H9 (cell line): Measurements from ENCODE around the gene AKAP9. TPM values are rescaled to one million over a fixed set of nuclear protein-coding genes. Genes with fewer than 3 reads are reported as not detected.

Experiments used
- DNase-seq: peaks from one replicate; pipeline ENCODE4 v3.0.0-alpha.2; 2017
- H2AFZ ChIP-seq: one replicate; pipeline ENCODE4 v1.6.1; 2013; ENCODE audit warnings: mild to moderate bottlenecking, low read length, control low read depth, moderate library complexity
- H2AK5ac ChIP-seq: 2 replicates; pipeline ENCODE4 v1.6.1; 2013; ENCODE audit warnings: low read length, control low read depth, mixed read lengths; ENCODE audit not compliant: insufficient read length
- H2BK120ac ChIP-seq: one replicate; pipeline ENCODE4 v1.6.1; 2013; ENCODE audit warnings: low read depth, mild to moderate bottlenecking, low read length, control low read depth, inconsistent platforms; ENCODE audit not compliant: poor library complexity, severe bottlenecking
- H2BK12ac ChIP-seq: 2 replicates; pipeline ENCODE4 v1.6.1; 2013; ENCODE audit warnings: low read length, control low read depth, mixed read lengths, low read depth; ENCODE audit not compliant: insufficient read length
- H2BK15ac ChIP-seq: 2 replicates; pipeline ENCODE4 v1.6.1; 2013; ENCODE audit warnings: low read depth, low read length, control low read depth
- H2BK20ac ChIP-seq: one replicate; pipeline ENCODE4 v1.6.1; 2013; ENCODE audit warnings: low read depth, mild to moderate bottlenecking, low read length, control low read depth, inconsistent platforms; ENCODE audit not compliant: poor library complexity, severe bottlenecking
- H2BK5ac ChIP-seq: 2 replicates; pipeline ENCODE4 v1.6.1; 2013; ENCODE audit warnings: low read length, control low read depth, mixed read lengths; ENCODE audit not compliant: insufficient read length
- H3K14ac ChIP-seq: 2 replicates; pipeline ENCODE4 v1.6.1; 2013; ENCODE audit warnings: low read length, control low read depth; ENCODE audit not compliant: insufficient read depth
- H3K18ac ChIP-seq: 2 replicates; pipeline ENCODE4 v1.6.1; 2013; ENCODE audit warnings: low read depth, mild to moderate bottlenecking, mixed read lengths, low read length, control low read depth; ENCODE audit not compliant: insufficient read length
- H3K23ac ChIP-seq: 2 replicates; pipeline ENCODE4 v1.6.1; 2013; ENCODE audit warnings: low read length, control low read depth, mixed read lengths, low read depth; ENCODE audit not compliant: insufficient read length
- H3K23me2 ChIP-seq: 2 replicates; pipeline ENCODE4 v1.6.1; 2013; ENCODE audit warnings: low read depth, mild to moderate bottlenecking, mixed read lengths, low read length, control low read depth; ENCODE audit not compliant: insufficient read length, poor library complexity, severe bottlenecking
- H3K27ac ChIP-seq: 2 replicates; pipeline ENCODE4 v1.5.1; 2013; ENCODE audit warnings: low read length, control low read depth, mixed read lengths, low read depth; ENCODE audit not compliant: insufficient read length
- H3K27me3 ChIP-seq: 2 replicates; pipeline ENCODE4 v1.6.1; 2013; ENCODE audit warnings: low read length, control low read depth, inconsistent platforms; ENCODE audit not compliant: insufficient read depth
- H3K4ac ChIP-seq: 2 replicates; pipeline ENCODE4 v1.6.1; 2013; ENCODE audit warnings: low read depth, mild to moderate bottlenecking, control low read depth, inconsistent platforms, low read length, moderate library complexity
- H3K4me1 ChIP-seq: 2 replicates; pipeline ENCODE4 v1.6.1; 2013; ENCODE audit warnings: low read length, control low read depth, inconsistent platforms; ENCODE audit not compliant: insufficient read depth
- H3K4me2 ChIP-seq: 2 replicates; pipeline ENCODE4 v1.6.1; 2013; ENCODE audit warnings: low read length, control low read depth, mixed read lengths; ENCODE audit not compliant: insufficient read length, insufficient read depth
- H3K56ac ChIP-seq: 2 replicates; pipeline ENCODE4 v1.6.1; 2013; ENCODE audit warnings: low read depth, mild to moderate bottlenecking, mixed read lengths, low read length, control low read depth; ENCODE audit not compliant: insufficient read length
- H3K79me1 ChIP-seq: 2 replicates; pipeline ENCODE4 v1.6.1; 2013; ENCODE audit warnings: low read depth, mild to moderate bottlenecking, moderate library complexity, low read length, control low read depth, inconsistent platforms; ENCODE audit not compliant: insufficient read depth, poor library complexity, severe bottlenecking
- H3K79me2 ChIP-seq: 2 replicates; pipeline ENCODE4 v1.6.1; 2013; ENCODE audit warnings: low read length, control low read depth, inconsistent platforms; ENCODE audit not compliant: insufficient read depth
- H3K9ac ChIP-seq: 2 replicates; pipeline ENCODE4 v1.6.1; 2013; ENCODE audit warnings: low read length, control low read depth, mixed read lengths; ENCODE audit not compliant: insufficient read length; ENCODE audit errors: extremely low read depth
- H3K9me3 ChIP-seq: one replicate; pipeline ENCODE4 v1.6.1; 2013; ENCODE audit warnings: low read depth, low read length, inconsistent platforms; ENCODE audit not compliant: control insufficient read depth
- H3T11ph ChIP-seq: one replicate; pipeline ENCODE4 v1.6.1; 2013; ENCODE audit warnings: mild to moderate bottlenecking, low read length, control low read depth, inconsistent platforms
- H4K20me1 ChIP-seq: one replicate; pipeline ENCODE4 v1.6.1; 2013; ENCODE audit not compliant: control insufficient read depth, insufficient read length, insufficient read depth
- H4K5ac ChIP-seq: 2 replicates; pipeline ENCODE4 v1.6.1; 2013; ENCODE audit warnings: low read depth, mild to moderate bottlenecking, mixed read lengths, low read length, control low read depth; ENCODE audit not compliant: insufficient read length
- H4K8ac ChIP-seq: replicated peaks from 2 replicates; pipeline ENCODE4 v1.6.1; 2013; ENCODE audit warnings: low read length, control low read depth, mixed read lengths, low read depth; ENCODE audit not compliant: insufficient read length
- H4K91ac ChIP-seq: 2 replicates; pipeline ENCODE4 v1.6.1; 2013; ENCODE audit warnings: low read depth, mild to moderate bottlenecking, moderate library complexity, mixed read lengths, low read length, control low read depth; ENCODE audit not compliant: insufficient read length
- H3K27ac Mint-ChIP-seq, 3 experiments: 2 replicates in 2 of 3; 3 replicates in 1 of 3; pipeline ENCODE4 v1.8.0; 2020 to 2021; ENCODE audit warnings: mixed read lengths in 3 of 3, mild to moderate bottlenecking in 1 of 3, moderate library complexity in 1 of 3
- H3K27me3 Mint-ChIP-seq: 2 replicates; pipeline ENCODE4 v1.8.0; 2021; ENCODE audit warnings: low read depth, mild to moderate bottlenecking, moderate library complexity, mixed read lengths
- H3K36me3 Mint-ChIP-seq, 3 experiments: 2 replicates in 2 of 3; 3 replicates in 1 of 3; pipeline ENCODE4 v1.8.0; 2020 to 2021; ENCODE audit warnings: low read depth in 3 of 3, mixed read lengths in 3 of 3; ENCODE audit not compliant: insufficient read depth in 1 of 3
- H3K4me1 Mint-ChIP-seq, 2 experiments: 2 replicates each; pipeline ENCODE4 v1.8.0; 2020; ENCODE audit warnings: mixed read lengths in 2 of 2
- H3K4me3 Mint-ChIP-seq, 2 experiments: 2 replicates in 1 of 2; 3 replicates in 1 of 2; pipeline ENCODE4 v1.8.0; 2020 to 2021; ENCODE audit warnings: mild to moderate bottlenecking in 2 of 2, mixed read lengths in 2 of 2, moderate library complexity in 1 of 2
- H3K9me3 Mint-ChIP-seq, 2 experiments: 2 replicates in 1 of 2; 3 replicates in 1 of 2; pipeline ENCODE4 v1.8.0; 2020; ENCODE audit warnings: mild to moderate bottlenecking in 2 of 2, mixed read lengths in 2 of 2, moderate library complexity in 1 of 2
- WGBS: extraction: QIAGEN DNeasy Blood & Tissue Kit; methylation state at CpG from one replicate; pipeline ENCODE4 v1.1.7; 2013; ENCODE audit warnings: missing lambda C conversion rate, low lambda C conversion rate, mixed read lengths; ENCODE audit not compliant: insufficient read length; ENCODE audit errors: extremely low coverage; 5-methylcytosine and 5-hydroxymethylcytosine counted together
- total RNA-seq: library from RNA; stranded (reverse); gene quantifications from 2 replicates; pipeline ENCODE4 v1.2.1, GENCODE V29; 2021
- TF ChIP-seq, protein P1 (sequence below): fragments of 200-600 bp; sonication (generic); conservative IDR thresholded peaks from 3 replicates; pipeline ENCODE4 v1.8.0; 2021; ENCODE audit warnings: antibody characterized with exemption, mild to moderate bottlenecking

Gene AKAP9
- total RNA-seq, 1 experiment from 2014 or later, result 22.4 TPM

DNA sequence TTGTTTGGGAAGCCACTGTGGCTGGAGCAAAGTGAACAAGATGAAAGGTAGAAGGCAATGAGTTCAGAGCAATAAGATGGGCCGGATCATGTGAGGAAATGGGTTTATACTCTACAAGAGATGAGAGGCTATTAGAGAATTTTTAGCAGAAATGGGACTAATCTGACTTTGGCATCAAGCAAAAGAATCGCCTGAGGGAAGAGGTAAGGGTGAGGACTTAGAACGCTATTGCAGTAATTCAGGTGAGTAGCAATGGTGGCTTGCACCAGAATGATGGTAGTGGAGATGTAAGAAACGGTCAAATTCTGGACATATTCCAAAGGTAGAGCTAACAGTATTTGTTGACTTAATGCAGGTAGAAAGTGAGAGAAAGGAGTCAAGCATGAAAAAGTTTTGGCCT lies 29.5 kb upstream of the AKAP9 start:
- H3K27ac Mint-ChIP-seq, result no peak overlapping the region
- H3K27me3 Mint-ChIP-seq, result no peaks in the 10 kb centered on the region
- Histone ChIP-seq H3T11ph (no peak overlapping the region), H2BK5ac (no peak overlapping the region), H2AK5ac (no peak overlapping the region), H2BK15ac (no peak overlapping the region), H2BK12ac (no peak overlapping the region), H3K23ac (no peak overlapping the region), H3K9me3 (no peaks in the 10 kb centered on the region), H3K14ac (no peak overlapping the region), H3K56ac (no peak overlapping the region), H4K5ac (no peak overlapping the region), H3K27me3 (no peaks in the 10 kb centered on the region), H2BK20ac (no peak overlapping the region), H3K4me1 (no peaks in the 10 kb centered on the region), H3K79me1 (no peaks in the 10 kb centered on the region), H3K79me2 (no peaks in the 10 kb centered on the region), H2AFZ (no peak overlapping the region), H3K23me2 (no peaks in the 10 kb centered on the region), H4K20me1 (no peaks in the 10 kb centered on the region), H4K8ac (no peak overlapping the region), H3K4ac (no peak overlapping the region), H3K27ac (no peak overlapping the region), H2BK120ac (no peak overlapping the region), H3K4me2 (no peak overlapping the region), H3K18ac (no peak overlapping the region), H3K9ac (no peak overlapping the region), H4K91ac (no peak overlapping the region)
- TF ChIP-seq, protein P1, sequence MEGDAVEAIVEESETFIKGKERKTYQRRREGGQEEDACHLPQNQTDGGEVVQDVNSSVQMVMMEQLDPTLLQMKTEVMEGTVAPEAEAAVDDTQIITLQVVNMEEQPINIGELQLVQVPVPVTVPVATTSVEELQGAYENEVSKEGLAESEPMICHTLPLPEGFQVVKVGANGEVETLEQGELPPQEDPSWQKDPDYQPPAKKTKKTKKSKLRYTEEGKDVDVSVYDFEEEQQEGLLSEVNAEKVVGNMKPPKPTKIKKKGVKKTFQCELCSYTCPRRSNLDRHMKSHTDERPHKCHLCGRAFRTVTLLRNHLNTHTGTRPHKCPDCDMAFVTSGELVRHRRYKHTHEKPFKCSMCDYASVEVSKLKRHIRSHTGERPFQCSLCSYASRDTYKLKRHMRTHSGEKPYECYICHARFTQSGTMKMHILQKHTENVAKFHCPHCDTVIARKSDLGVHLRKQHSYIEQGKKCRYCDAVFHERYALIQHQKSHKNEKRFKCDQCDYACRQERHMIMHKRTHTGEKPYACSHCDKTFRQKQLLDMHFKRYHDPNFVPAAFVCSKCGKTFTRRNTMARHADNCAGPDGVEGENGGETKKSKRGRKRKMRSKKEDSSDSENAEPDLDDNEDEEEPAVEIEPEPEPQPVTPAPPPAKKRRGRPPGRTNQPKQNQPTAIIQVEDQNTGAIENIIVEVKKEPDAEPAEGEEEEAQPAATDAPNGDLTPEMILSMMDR, result no peak
- DNase-seq, result no peak
- no CpG with 5 or more reads among the region's 4 CpGs for WGBS
- H3K4me1 Mint-ChIP-seq, result peaks cover 8% of the 10 kb centered on the region in 2 experiments; a peak in 3 of 4 replicates
- no peak overlapping the region for H3K4me3 Mint-ChIP-seq
- peaks cover 0 to 8% (median 4%) of the 10 kb centered on the region in 3 experiments; a peak in 3 of 7 replicates for H3K36me3 Mint-ChIP-seq
- H3K9me3 Mint-ChIP-seq, result peaks cover 2 to 10% of the 10 kb centered on the region in 2 experiments; a peak in 3 of 5 replicates
